DND-41 (cell line): ENCODE data around the gene AMOT.

Source experiments
- EZH2 ChIP-seq: IDR thresholded peaks from 3 replicates; pipeline ENCODE4 v1.6.1; 2012; ENCODE audit warnings: borderline replicate concordance, low read depth, mild to moderate bottlenecking, moderate library complexity, low read length, inconsistent platforms; ENCODE audit not compliant: severe bottlenecking
- TF ChIP-seq, protein P1 (sequence below): IDR thresholded peaks from 2 replicates; pipeline ENCODE4 v1.5.1; 2012; ENCODE audit warnings: borderline replicate concordance, low read length, moderate library complexity, mild to moderate bottlenecking; ENCODE audit not compliant: poor library complexity, severe bottlenecking; ENCODE audit errors: extremely low read depth

DNA sequence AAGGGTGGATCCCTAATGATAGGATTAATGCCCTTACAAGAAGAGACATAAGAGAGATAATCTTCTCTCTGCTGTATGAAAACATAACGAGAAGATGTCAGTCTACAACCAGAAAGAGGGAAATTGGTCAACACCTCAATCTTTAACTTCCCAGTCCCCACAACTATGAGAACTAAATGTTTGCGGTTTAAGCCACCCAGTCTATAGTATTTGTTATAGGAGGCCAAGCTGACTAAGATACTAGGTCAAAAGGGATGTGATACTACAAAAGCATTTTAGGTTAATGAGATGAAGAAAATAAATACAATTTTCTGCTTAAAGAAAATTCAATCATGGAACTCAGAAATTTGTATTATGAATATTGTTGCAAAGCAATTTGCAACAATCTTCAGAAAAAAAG lies 105.5 kb downstream of the AMOT start:
- TF ChIP-seq, protein P1, sequence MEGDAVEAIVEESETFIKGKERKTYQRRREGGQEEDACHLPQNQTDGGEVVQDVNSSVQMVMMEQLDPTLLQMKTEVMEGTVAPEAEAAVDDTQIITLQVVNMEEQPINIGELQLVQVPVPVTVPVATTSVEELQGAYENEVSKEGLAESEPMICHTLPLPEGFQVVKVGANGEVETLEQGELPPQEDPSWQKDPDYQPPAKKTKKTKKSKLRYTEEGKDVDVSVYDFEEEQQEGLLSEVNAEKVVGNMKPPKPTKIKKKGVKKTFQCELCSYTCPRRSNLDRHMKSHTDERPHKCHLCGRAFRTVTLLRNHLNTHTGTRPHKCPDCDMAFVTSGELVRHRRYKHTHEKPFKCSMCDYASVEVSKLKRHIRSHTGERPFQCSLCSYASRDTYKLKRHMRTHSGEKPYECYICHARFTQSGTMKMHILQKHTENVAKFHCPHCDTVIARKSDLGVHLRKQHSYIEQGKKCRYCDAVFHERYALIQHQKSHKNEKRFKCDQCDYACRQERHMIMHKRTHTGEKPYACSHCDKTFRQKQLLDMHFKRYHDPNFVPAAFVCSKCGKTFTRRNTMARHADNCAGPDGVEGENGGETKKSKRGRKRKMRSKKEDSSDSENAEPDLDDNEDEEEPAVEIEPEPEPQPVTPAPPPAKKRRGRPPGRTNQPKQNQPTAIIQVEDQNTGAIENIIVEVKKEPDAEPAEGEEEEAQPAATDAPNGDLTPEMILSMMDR: no peak
- no peak for TF ChIP-seq EZH2
